Panc1 (cell line): ENCODE data around the gene BRD4. TPM values are rescaled to one million over a fixed set of nuclear protein-coding genes. Genes with fewer than 3 reads are reported as not detected.

Experiments
- ATAC-seq: fragments of 200-7000 bp; cut with Tn5 transposase; 2 replicates; pipeline ENCODE4 v1.9.1; 2020; ENCODE audit warnings: mild to moderate bottlenecking, moderate library complexity
- BruUV-seq: library from RNA; stranded (reverse); fragments of 400-500 nt; replicated peaks from 2 replicates; lab custom pipeline; 2021; lab: Mats Ljungman, UMichigan
- CTCF ChIA-PET: fragments of 300-600 bp; sonication (Branson Sonifier 250); formaldehyde crosslinking; loops from one replicate; lab custom pipeline; 2022; ENCODE audit warnings: antibody characterized with exemption; lab: Charles Lee
- POLR2A ChIA-PET: fragments of 300-600 bp; sonication (Branson Sonifier 250); formaldehyde crosslinking; loops from one replicate; lab custom pipeline; 2022; ENCODE audit warnings: antibody characterized with exemption; lab: Charles Lee
- DNase-seq: peaks from one replicate; pipeline ENCODE4 v3.0.0-alpha.2; 2010; ENCODE audit warnings: low read depth, low spot score
- H3K27ac ChIP-seq: 2 replicates; pipeline ENCODE4 v1.5.1; 2011; ENCODE audit warnings: mild to moderate bottlenecking, low read length, inconsistent platforms
- H3K27me3 ChIP-seq: fragments of 200-500 bp; sonication (Bioruptor generic); 2 replicates; pipeline ENCODE4 v1.6.0; 2014; ENCODE audit warnings: low read length, inconsistent platforms; ENCODE audit not compliant: control insufficient read depth, insufficient read depth
- H3K36me3 ChIP-seq: fragments of 200-500 bp; sonication (Bioruptor generic); 2 replicates; pipeline ENCODE4 v1.5.1; 2014; ENCODE audit warnings: inconsistent platforms, mild to moderate bottlenecking, low read length, moderate library complexity; ENCODE audit not compliant: control insufficient read depth, insufficient read depth
- H3K4me1 ChIP-seq: 2 replicates; pipeline ENCODE4 v1.5.1; 2011; ENCODE audit warnings: inconsistent platforms, mild to moderate bottlenecking, low read length, moderate library complexity; ENCODE audit not compliant: control insufficient read depth, insufficient read depth
- H3K4me3 ChIP-seq, 2 experiments: 2 replicates each; pipeline ENCODE4 v1.5.1; 2011 to 2012; ENCODE audit warnings: low read depth in 2 of 2, low read length in 2 of 2, mild to moderate bottlenecking in 2 of 2, inconsistent platforms in 1 of 2, moderate library complexity in 1 of 2
- H3K9me3 ChIP-seq: fragments of 200-500 bp; sonication (Bioruptor generic); 2 replicates; pipeline ENCODE4 v1.5.1; 2014; ENCODE audit warnings: low read depth, mild to moderate bottlenecking, inconsistent platforms, low read length, moderate library complexity; ENCODE audit not compliant: control insufficient read depth, insufficient read depth
- CTCF ChIP-seq: fragments of 450-650 bp; IDR thresholded peaks from 2 replicates; pipeline ENCODE4 v1.5.1; 2017; ENCODE audit warnings: mild to moderate bottlenecking
- POLR2AphosphoS5 ChIP-seq: IDR thresholded peaks from 2 replicates; pipeline ENCODE4 v1.6.1; 2012; ENCODE audit warnings: mild to moderate bottlenecking, low read depth, low read length, moderate library complexity
- REST ChIP-seq, 2 experiments: IDR thresholded peaks; 2 replicates each; pipeline ENCODE4 v1.6.1; 2011 to 2012; ENCODE audit warnings: low read depth in 2 of 2, control low read depth in 1 of 2, low read length in 1 of 2, mild to moderate bottlenecking in 1 of 2, moderate library complexity in 1 of 2; ENCODE audit not compliant: insufficient read depth in 1 of 2
- SIN3A ChIP-seq: IDR thresholded peaks from 2 replicates; pipeline ENCODE4 v1.6.1; 2012; ENCODE audit warnings: low read depth, mild to moderate bottlenecking, low read length, moderate library complexity, borderline replicate concordance; ENCODE audit not compliant: insufficient read depth
- TCF7L2 ChIP-seq: IDR thresholded peaks from 2 replicates; pipeline ENCODE4 v1.6.1; 2011; ENCODE audit warnings: mild to moderate bottlenecking, low read depth, low read length, inconsistent platforms
- in situ Hi-C: cut with HindIII; loops from 2 replicates; pipeline ENCODE4 v1.10.0; 2016; ENCODE audit warnings: low sequenced_read_pairs, low pct_unique_long_range_greater_than_20kb
- intact Hi-C: fragments of 100-400 bp; cut with micrococcal nuclease; formaldehyde crosslinking; loops from one replicate; pipeline ENCODE4 v1.10.0; 2022; ENCODE audit not compliant: unreplicated experiment
- total RNA-seq: library from RNA; stranded (reverse); gene quantifications from one replicate; pipeline ENCODE4 v1.2.1, GENCODE V29; 2021; ENCODE audit not compliant: unreplicated experiment

BRD4 gene
- total RNA-seq, 1 experiment from 2014 or later, result 102 TPM

- no peak for ATAC-seq
- Histone ChIP-seq H3K4me3 (no peak overlapping the region), H3K4me1 (peaks cover 69% of the 10 kb centered on the region), H3K27ac (peak overlapping the region; percentile 65; the same call in 1 of the 2 replicates), H3K36me3 (no peaks in the 10 kb centered on the region), H3K27me3 (no peaks in the 10 kb centered on the region), H3K9me3 (no peaks in the 10 kb centered on the region)
- CTCF ChIA-PET, result interaction anchor here (0.6 kb wide), 1 partner anchor 497 kb away, joined by 3 read pairs; no protein-coding TSS in a partner anchor
- intact Hi-C loops, result no loop called here
- BruUV-seq, result no TSS peak
- POLR2A ChIA-PET, result no interaction called here
- TF ChIP-seq CTCF, result no peak
- TF ChIP-seq POLR2AphosphoS5, result no peak
- TF ChIP-seq REST (IDR thresholded peaks at IDR 0.05; ENCODE audit: insufficient read depth in 1 of 2, low read depth in 2 of 2, low read length in 1 of 2), result no peak
- no peak for TF ChIP-seq SIN3A
- TF ChIP-seq TCF7L2, result no peak
- in situ Hi-C loops, result no loop called here
- no peak for DNase-seq
Measured at GRCh38 chr19:15298847-15299567, 33.3 kb downstream of the BRD4 start.

GRCh38 chr19:15297416-15298224, 34.7 kb downstream of the BRD4 start:
- CTCF ChIA-PET, result no interaction called here
- BruUV-seq, result no TSS peak
- H3K4me1 ChIP-seq, result peaks cover 63% of the 10 kb centered on the region
- H3K36me3 ChIP-seq, result no peaks in the 10 kb centered on the region
- in situ Hi-C loops (no loop called here), intact Hi-C loops (no loop called here)
- peak; percentile 53 for ATAC-seq
- H3K9me3 ChIP-seq, result no peaks in the 10 kb centered on the region
- DNase-seq, result peak; percentile 38
- no peak overlapping the region for H3K4me3 ChIP-seq
- no peak for TF ChIP-seq CTCF
- no peak for TF ChIP-seq SIN3A
- no peak for TF ChIP-seq REST (IDR thresholded peaks at IDR 0.05; ENCODE audit: insufficient read depth in 1 of 2, low read depth in 2 of 2, low read length in 1 of 2)
- TF ChIP-seq POLR2AphosphoS5, result no peak
- TF ChIP-seq TCF7L2, result no peak
- POLR2A ChIA-PET, result no interaction called here
- no peaks in the 10 kb centered on the region for H3K27me3 ChIP-seq
- peak overlapping the region; percentile 79 for H3K27ac ChIP-seq
